AG04449 (cell line): ENCODE data around the gene ABCC5.

Source experiments
- CTCF ChIA-PET: fragments of 350-600 bp; formaldehyde crosslinking; extraction: SDS; loops from one replicate; lab custom pipeline; 2021; ENCODE audit warnings: antibody characterized with exemption; lab: Yijun Ruan, JAX
- POLR2A ChIA-PET: fragments of 400-600, 350-600 bp; formaldehyde crosslinking; extraction: SDS; loops from one replicate; lab custom pipeline; 2020; ENCODE audit warnings: antibody characterized with exemption, inconsistent platforms; lab: Yijun Ruan, JAX
- DNase-seq: peaks from one replicate; pipeline ENCODE4 v3.0.0-alpha.2; 2010; ENCODE audit warnings: low read depth, low spot score
- H3K4me3 ChIP-seq: 2 replicates; pipeline ENCODE4 v1.5.1; 2011; ENCODE audit warnings: low read depth, mild to moderate bottlenecking, control low read depth, low read length
- CTCF ChIP-seq: IDR thresholded peaks from one replicate; pipeline ENCODE4 v1.5.1; 2011; ENCODE audit warnings: mild to moderate bottlenecking, moderate library complexity, low read length, control low read depth, inconsistent platforms; ENCODE audit not compliant: insufficient read depth; ENCODE audit errors: missing control alignments

ABCC5 gene

GRCh38 chr3:183924956-183925355 lies 92.7 kb downstream of the ABCC5 start:
- ChIA-PET POLR2A (no interaction called here), CTCF (no interaction called here)
- peak; percentile 38 for DNase-seq
- no peak for TF ChIP-seq CTCF
- no peak overlapping the region for H3K4me3 ChIP-seq

- POLR2A ChIA-PET = no interaction called here
- no peak for DNase-seq
- TF ChIP-seq CTCF = no peak
- H3K4me3 ChIP-seq = no peak overlapping the region
- CTCF ChIA-PET = no interaction called here
Measured at GRCh38 chr3:183924543-183924942, 93.1 kb downstream of the ABCC5 start.

- CTCF ChIA-PET = interaction anchor here (1.0 kb wide), 1 partner anchor 27 kb away, joined by 3 read pairs; no protein-coding TSS in a partner anchor
- no peak overlapping the region for H3K4me3 ChIP-seq
- DNase-seq = no peak
- POLR2A ChIA-PET = no interaction called here
- TF ChIP-seq CTCF = no peak
Measured at GRCh38 chr3:183922421-183922820, 95.3 kb downstream of the ABCC5 start.

- no peak overlapping the region for H3K4me3 ChIP-seq
- CTCF ChIA-PET = interaction anchor here (1.5 kb wide), 1 partner anchor 24 kb away, joined by 3 read pairs; no protein-coding TSS in a partner anchor
- DNase-seq = no peak
- POLR2A ChIA-PET = no interaction called here
- no peak for TF ChIP-seq CTCF
Measured at GRCh38 chr3:183921096-183921495, 96.6 kb downstream of the ABCC5 start.

- POLR2A ChIA-PET = no interaction called here
- no peak for DNase-seq
- no peak for TF ChIP-seq CTCF
- H3K4me3 ChIP-seq = no peak overlapping the region
- CTCF ChIA-PET = interaction anchor here (1.0 to 1.5 kb wide), 2 partner anchors 22 to 24 kb away, joined by 3 read pairs; no protein-coding TSS in a partner anchor
Measured at GRCh38 chr3:183920416-183920815, 97.3 kb downstream of the ABCC5 start.

GRCh38 chr3:183918178-183918577 lies 99.5 kb downstream of the ABCC5 start:
- POLR2A ChIA-PET = no interaction called here
- no peak overlapping the region for H3K4me3 ChIP-seq
- no peak for DNase-seq
- CTCF ChIA-PET = interaction anchor here (0.6 to 2.2 kb wide), 6 partner anchors 14 to 308 kb away, joined by 3 to 10 read pairs (median 3); no protein-coding TSS in a partner anchor
- TF ChIP-seq CTCF = no peak
